ENCODE results near the gene TOM1L2. TPM values are rescaled to one million over a fixed set of nuclear protein-coding genes. Genes with fewer than 3 reads are reported as not detected.

The TOM1L2 gene
- total RNA-seq, 1 experiment from 2014 or later = 34.2 TPM

DNA sequence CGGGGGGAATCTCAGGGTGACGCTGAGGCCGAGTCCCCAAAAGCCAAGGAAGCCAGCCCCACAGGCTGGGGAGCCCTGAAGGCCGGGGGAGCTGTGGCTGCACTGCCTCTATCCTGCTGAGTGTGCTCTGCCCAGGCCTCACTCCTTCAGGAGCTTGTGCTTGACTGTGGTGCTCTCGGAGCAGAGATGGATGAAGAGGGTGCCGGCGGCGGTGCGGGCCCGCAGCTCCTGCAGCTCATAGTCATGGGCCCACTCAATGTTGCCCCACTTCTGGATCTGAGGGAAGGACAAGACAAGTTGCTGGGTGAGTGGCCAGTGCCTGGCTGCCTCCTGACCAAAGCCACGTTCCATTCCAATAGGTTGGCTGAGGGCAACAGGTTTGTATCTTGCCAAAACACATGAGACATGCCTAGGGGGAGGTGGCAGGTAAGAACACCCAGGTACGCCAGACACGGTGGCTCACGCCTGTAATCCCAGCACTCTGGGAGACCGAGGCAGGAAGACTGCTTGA, 46.3 kb upstream of the TOM1L2 start:
- intact Hi-C loops (cut with micrococcal nuclease) = no loop called here
- H3K4me1 Mint-ChIP-seq (ENCODE audit: insufficient read depth, unreplicated experiment) = no peaks in the 10 kb centered on the region
- no peak overlapping the region for H3K27ac Mint-ChIP-seq (ENCODE audit: low read depth, unreplicated experiment)
- H3K36me3 Mint-ChIP-seq (ENCODE audit: insufficient read depth, unreplicated experiment) = peaks cover 10% of the 10 kb centered on the region
- POLR2A ChIA-PET = interaction anchor here (1.1 to 1.2 kb wide), 2 partner anchors 11 to 61 kb away, joined by 3 read pairs; no protein-coding TSS in a partner anchor
- no peak for DNase-seq (ENCODE audit: unreplicated experiment)
- CTCF ChIA-PET = no interaction called here
- TF ChIP-seq, protein P1, sequence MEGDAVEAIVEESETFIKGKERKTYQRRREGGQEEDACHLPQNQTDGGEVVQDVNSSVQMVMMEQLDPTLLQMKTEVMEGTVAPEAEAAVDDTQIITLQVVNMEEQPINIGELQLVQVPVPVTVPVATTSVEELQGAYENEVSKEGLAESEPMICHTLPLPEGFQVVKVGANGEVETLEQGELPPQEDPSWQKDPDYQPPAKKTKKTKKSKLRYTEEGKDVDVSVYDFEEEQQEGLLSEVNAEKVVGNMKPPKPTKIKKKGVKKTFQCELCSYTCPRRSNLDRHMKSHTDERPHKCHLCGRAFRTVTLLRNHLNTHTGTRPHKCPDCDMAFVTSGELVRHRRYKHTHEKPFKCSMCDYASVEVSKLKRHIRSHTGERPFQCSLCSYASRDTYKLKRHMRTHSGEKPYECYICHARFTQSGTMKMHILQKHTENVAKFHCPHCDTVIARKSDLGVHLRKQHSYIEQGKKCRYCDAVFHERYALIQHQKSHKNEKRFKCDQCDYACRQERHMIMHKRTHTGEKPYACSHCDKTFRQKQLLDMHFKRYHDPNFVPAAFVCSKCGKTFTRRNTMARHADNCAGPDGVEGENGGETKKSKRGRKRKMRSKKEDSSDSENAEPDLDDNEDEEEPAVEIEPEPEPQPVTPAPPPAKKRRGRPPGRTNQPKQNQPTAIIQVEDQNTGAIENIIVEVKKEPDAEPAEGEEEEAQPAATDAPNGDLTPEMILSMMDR (IDR thresholded peaks at IDR 0.05; ENCODE audit: unreplicated experiment) = no peak
- H3K4me3 Mint-ChIP-seq (ENCODE audit: unreplicated experiment) = no peak overlapping the region
- H3K9me3 Mint-ChIP-seq (ENCODE audit: unreplicated experiment) = no peaks in the 10 kb centered on the region
- no TSS peak for BruUV-seq (replicated peaks)
- no peaks in the 10 kb centered on the region for H3K27me3 Mint-ChIP-seq (ENCODE audit: insufficient read depth, unreplicated experiment)

DNA sequence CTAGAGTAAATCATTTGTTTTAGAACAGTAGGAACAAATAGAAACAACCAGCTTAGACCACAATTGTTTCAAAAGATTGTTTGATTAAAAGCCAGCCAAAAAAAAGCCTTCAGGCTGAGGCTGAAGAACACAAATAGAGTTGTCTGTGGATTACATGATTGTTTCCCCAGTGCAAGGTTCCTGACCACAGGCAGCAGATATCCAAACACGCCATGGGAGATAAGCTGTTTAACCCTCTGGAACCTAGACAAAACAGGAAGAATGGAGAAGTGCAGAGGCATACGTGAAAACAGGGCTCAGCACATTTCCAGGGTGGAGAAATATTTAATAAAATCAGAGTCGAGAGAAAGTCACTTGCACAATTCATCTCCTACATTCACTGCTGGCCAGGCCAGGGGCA, 45.8 kb upstream of the TOM1L2 start:
- no peaks in the 10 kb centered on the region for H3K4me1 Mint-ChIP-seq (ENCODE audit: insufficient read depth, unreplicated experiment)
- TF ChIP-seq, protein P1 (IDR thresholded peaks at IDR 0.05; ENCODE audit: unreplicated experiment) = no peak
- H3K27me3 Mint-ChIP-seq (ENCODE audit: insufficient read depth, unreplicated experiment) = no peaks in the 10 kb centered on the region
- intact Hi-C loops (cut with micrococcal nuclease) = no loop called here
- DNase-seq (ENCODE audit: unreplicated experiment) = no peak
- H3K27ac Mint-ChIP-seq (ENCODE audit: low read depth, unreplicated experiment) = no peak overlapping the region
- no peak overlapping the region for H3K4me3 Mint-ChIP-seq (ENCODE audit: unreplicated experiment)
- ChIA-PET POLR2A (interaction anchor here (1.1 kb wide), 1 partner anchor 12 kb away, joined by 3 read pairs; no protein-coding TSS in a partner anchor), CTCF (interaction anchor here (0.6 kb wide), 1 partner anchor 12 kb away, joined by 3 read pairs; no protein-coding TSS in a partner anchor)
- no peaks in the 10 kb centered on the region for H3K9me3 Mint-ChIP-seq (ENCODE audit: unreplicated experiment)
- H3K36me3 Mint-ChIP-seq (ENCODE audit: insufficient read depth, unreplicated experiment) = peaks cover 10% of the 10 kb centered on the region
- BruUV-seq (replicated peaks) = no TSS peak

- CTCF ChIA-PET = interaction anchor here (0.7 to 1.2 kb wide), 3 partner anchors 17 to 97 kb away, joined by 3 to 6 read pairs (median 4); partner anchors contain the start of gene DRC3
- POLR2A ChIA-PET = no interaction called here
- intact Hi-C loops (cut with micrococcal nuclease) = no loop called here
- no peak overlapping the region for H3K4me3 Mint-ChIP-seq (ENCODE audit: unreplicated experiment)
- no peak overlapping the region for H3K27ac Mint-ChIP-seq (ENCODE audit: low read depth, unreplicated experiment)
- TF ChIP-seq, protein P1 (IDR thresholded peaks at IDR 0.05; ENCODE audit: unreplicated experiment) = no peak
- no peaks in the 10 kb centered on the region for H3K4me1 Mint-ChIP-seq (ENCODE audit: insufficient read depth, unreplicated experiment)
- H3K9me3 Mint-ChIP-seq (ENCODE audit: unreplicated experiment) = no peaks in the 10 kb centered on the region
- peaks cover 8% of the 10 kb centered on the region for H3K36me3 Mint-ChIP-seq (ENCODE audit: insufficient read depth, unreplicated experiment)
- DNase-seq (ENCODE audit: unreplicated experiment) = no peak
- H3K27me3 Mint-ChIP-seq (ENCODE audit: insufficient read depth, unreplicated experiment) = no peaks in the 10 kb centered on the region
- BruUV-seq (replicated peaks) = no TSS peak
Observed at GRCh38 chr17:18016426-18016825, 44.2 kb upstream of the TOM1L2 start.

- H3K27me3 Mint-ChIP-seq (ENCODE audit: insufficient read depth, unreplicated experiment) = no peaks in the 10 kb centered on the region
- ChIA-PET CTCF (interaction anchor here (0.9 to 1.2 kb wide), 2 partner anchors 18 to 43 kb away, joined by 3 to 6 read pairs; partner anchors contain the start of gene DRC3), POLR2A (no interaction called here)
- intact Hi-C loops (cut with micrococcal nuclease) = no loop called here
- H3K36me3 Mint-ChIP-seq (ENCODE audit: insufficient read depth, unreplicated experiment) = peaks cover 6% of the 10 kb centered on the region
- no peaks in the 10 kb centered on the region for H3K9me3 Mint-ChIP-seq (ENCODE audit: unreplicated experiment)
- no TSS peak for BruUV-seq (replicated peaks)
- no peak overlapping the region for H3K4me3 Mint-ChIP-seq (ENCODE audit: unreplicated experiment)
- H3K27ac Mint-ChIP-seq (ENCODE audit: low read depth, unreplicated experiment) = no peak overlapping the region
- no peak for DNase-seq (ENCODE audit: unreplicated experiment)
- TF ChIP-seq, protein P1 (IDR thresholded peaks at IDR 0.05; ENCODE audit: unreplicated experiment) = no peak
- H3K4me1 Mint-ChIP-seq (ENCODE audit: insufficient read depth, unreplicated experiment) = no peaks in the 10 kb centered on the region
Observed at GRCh38 chr17:18015593-18015992, 43.4 kb upstream of the TOM1L2 start.

Data from MCF 10A (cell line).